CD4-positive, alpha-beta T cell (primary cell): ENCODE measurements around the gene PRX. TPM values are rescaled to one million over a fixed set of nuclear protein-coding genes. Genes with fewer than 3 reads are reported as not detected.

Source experiments
- ATAC-seq: fragments of 200-7000 bp; cut with Tn5 transposase; one replicate; pipeline ENCODE4 v1.10.0; 2022; ENCODE audit warnings: mild to moderate bottlenecking; ENCODE audit not compliant: poor library complexity
- CTCF ChIA-PET: fragments of 350-600 bp; sonication (Branson Sonifier 250); formaldehyde crosslinking; loops from one replicate; lab custom pipeline; 2021; ENCODE audit warnings: antibody characterized with exemption, inconsistent platforms; lab: Charles Lee
- POLR2A ChIA-PET: fragments of 350-600 bp; sonication (Branson Sonifier 250); formaldehyde crosslinking; loops from one replicate; lab custom pipeline; 2021; ENCODE audit warnings: antibody characterized with exemption, inconsistent platforms; lab: Charles Lee
- DNase-seq, 14 experiments: peaks; one replicate each; pipeline ENCODE4 v3.0.0-alpha.2; 2013 to 2020; ENCODE audit warnings: mixed read lengths in 2 of 14
- H3K27ac ChIP-seq, 2 donors: one replicate each; pipeline versions ENCODE4 v1.5.1 to v1.7.0; 2013; ENCODE audit warnings: low read length in 2 of 2, low read depth in 1 of 2, mild to moderate bottlenecking in 1 of 2
- H3K27me3 ChIP-seq, 2 experiments: 1 replicate in 1 of 2; 2 replicates in 1 of 2; pipeline versions ENCODE4 v1.6.1 to v1.7.0; 2013; ENCODE audit warnings: low read length in 2 of 2, control low read depth in 1 of 2, mild to moderate bottlenecking in 1 of 2, moderate library complexity in 1 of 2; ENCODE audit not compliant: insufficient read depth in 2 of 2, control insufficient read depth in 1 of 2
- H3K36me3 ChIP-seq: one replicate; pipeline ENCODE4 v1.6.1; 2013; ENCODE audit warnings: low read length, control low read depth; ENCODE audit not compliant: insufficient read depth
- H3K4me1 ChIP-seq: one replicate; pipeline ENCODE4 v1.6.1; 2013; ENCODE audit warnings: low read length, control low read depth; ENCODE audit not compliant: insufficient read depth
- H3K4me3 ChIP-seq: one replicate; pipeline ENCODE4 v1.5.1; 2013; ENCODE audit warnings: mild to moderate bottlenecking, low read length, moderate library complexity
- H3K9me3 ChIP-seq, 2 experiments: 1 replicate in 1 of 2; 2 replicates in 1 of 2; pipeline versions ENCODE4 v1.6.1 to v1.7.0; 2013; ENCODE audit warnings: low read length in 2 of 2, mild to moderate bottlenecking in 2 of 2, control low read depth in 1 of 2, moderate library complexity in 1 of 2; ENCODE audit not compliant: control insufficient read depth in 1 of 2, insufficient read depth in 1 of 2
- H3K27ac Mint-ChIP-seq: one replicate; pipeline ENCODE4 v1.8.0; 2020; ENCODE audit warnings: mixed read lengths
- H3K27me3 Mint-ChIP-seq: one replicate; pipeline ENCODE4 v1.8.0; 2021; ENCODE audit warnings: mixed read lengths
- H3K36me3 Mint-ChIP-seq: one replicate; pipeline ENCODE4 v1.8.0; 2021; ENCODE audit warnings: low read depth, mixed read lengths
- H3K4me1 Mint-ChIP-seq: one replicate; pipeline ENCODE4 v1.8.0; 2021; ENCODE audit warnings: low read depth, mixed read lengths
- H3K4me3 Mint-ChIP-seq: one replicate; pipeline ENCODE4 v1.8.0; 2020; ENCODE audit warnings: mild to moderate bottlenecking, mixed read lengths
- H3K9me3 Mint-ChIP-seq: one replicate; pipeline ENCODE4 v1.8.0; 2020; ENCODE audit warnings: mixed read lengths
- CTCF ChIP-seq: fragments of 200-600 bp; IDR thresholded peaks from one replicate; pipeline ENCODE4 v1.8.0; 2022; ENCODE audit warnings: antibody characterized with exemption, mild to moderate bottlenecking
- intact Hi-C, 2 experiments: fragments of 100-400 bp; cut with DNase I in 1 of 2; cut with micrococcal nuclease in 1 of 2; formaldehyde crosslinking; loops; one replicate each; pipeline versions ENCODE4 v1.15.1 to v1.9.0; 2023 to 2025; cut with DNase I, micrococcal nuclease
- polyA plus RNA-seq, 2 donors: library from polyadenylated mRNA; unstranded; fragments of 120-200 nt; gene quantifications; one replicate each; pipeline ENCODE4 v1.2.1, GENCODE V29; 2013
- total RNA-seq, 174 experiments: library from RNA in 2 of 174; stranded (reverse) in 2 of 174; gene quantifications; one replicate each; pipeline ENCODE4 v1.2.3 and lab custom pipeline; 2021 to 2026

The PRX gene
- 1 to 10 TPM; 1.5 TPM for total RNA-seq
- 2.4 TPM for polyA plus RNA-seq (2013, experiment 1 of 2)
- polyA plus RNA-seq (2013, experiment 2 of 2) = 2.2 TPM
- 1.4 to 16.0 (median 5.7) reads per million in 172 experiments for total RNA-seq (lab: John Stamatoyannopoulos, UW)

GRCh38 chr19:40413291-40413845, at the start of gene PRX:
Gene PRX (minus strand): TSS chr19:40413378. CDS start chr19:40407932, 5,446 bp downstream.
- Mint-ChIP-seq H3K27ac (no peak within 1 kb of the TSS), H3K27me3 (peaks cover 4% of the 10 kb centered on the region), H3K36me3 (no peaks in the 10 kb centered on the region), H3K9me3 (no peaks in the 10 kb centered on the region), H3K4me3 (no peak within 1 kb of the TSS), H3K4me1 (peaks cover 5% of the 10 kb centered on the region)
- Histone ChIP-seq H3K27ac (no peak within 1 kb of the TSS), H3K9me3 (no peaks in the 10 kb centered on the region), H3K36me3 (no peaks in the 10 kb centered on the region), H3K4me3 (no peak within 1 kb of the TSS), H3K27me3 (no peaks in the 10 kb centered on the region), H3K4me1 (peaks cover 9% of the 10 kb centered on the region)
- no peak for ATAC-seq
- POLR2A ChIA-PET = no interaction called here
- no peak for TF ChIP-seq CTCF
- no peak for DNase-seq
- CTCF ChIA-PET = no interaction called here
- intact Hi-C loops = no loop called here

- H3K27me3 ChIP-seq = no peaks in the 10 kb centered on the region
- H3K27ac Mint-ChIP-seq = no peak overlapping the region
- H3K9me3 ChIP-seq = no peaks in the 10 kb centered on the region
- H3K27me3 Mint-ChIP-seq = peaks cover 8% of the 10 kb centered on the region
- no peaks in the 10 kb centered on the region for H3K36me3 Mint-ChIP-seq
- H3K4me3 ChIP-seq = no peak overlapping the region
- peaks cover 29% of the 10 kb centered on the region for H3K4me1 Mint-ChIP-seq
- POLR2A ChIA-PET = interaction anchor here (0.7 kb wide), 1 partner anchor 18 kb away, joined by 3 read pairs; the partner anchor contains the start of gene SERTAD3
- H3K36me3 ChIP-seq = no peaks in the 10 kb centered on the region
- H3K9me3 Mint-ChIP-seq = no peaks in the 10 kb centered on the region
- no peak for ATAC-seq
- intact Hi-C loops = loop anchor here (10.0 kb wide), 2 partner anchors 57 to 293 kb away; partner anchors contain the start of genes ACTMAP (in 1 of the 2) and SNRPA (in 1 of the 2)
- peak in 2 of 14 experiments; percentile 35 to 42 for DNase-seq
- peaks cover 27% of the 10 kb centered on the region for H3K4me1 ChIP-seq
- CTCF ChIA-PET = interaction anchor here (0.7 to 0.9 kb wide), 2 partner anchors 86 to 173 kb away, joined by 3 read pairs; no protein-coding TSS in a partner anchor
- H3K27ac ChIP-seq = no peak overlapping the region
- no peak for TF ChIP-seq CTCF
- H3K4me3 Mint-ChIP-seq = no peak overlapping the region
Measured at GRCh38 chr19:40461669-40462221, 48.6 kb upstream of the PRX start.

GRCh38 chr19:40460185-40460584, 47.0 kb upstream of the PRX start:
- H3K36me3 ChIP-seq = no peaks in the 10 kb centered on the region
- H3K4me3 ChIP-seq = no peak overlapping the region
- DNase-seq = no peak
- no peak for ATAC-seq
- TF ChIP-seq CTCF = no peak
- Mint-ChIP-seq H3K4me1 (peaks cover 14% of the 10 kb centered on the region), H3K4me3 (no peak overlapping the region), H3K36me3 (no peaks in the 10 kb centered on the region), H3K27ac (no peak overlapping the region), H3K27me3 (no peaks in the 10 kb centered on the region), H3K9me3 (no peaks in the 10 kb centered on the region)
- intact Hi-C loops = loop anchor here (10.0 kb wide), 2 partner anchors 55 to 295 kb away; partner anchors contain the start of genes ACTMAP (in 1 of the 2) and SNRPA (in 1 of the 2)
- peaks cover 12% of the 10 kb centered on the region for H3K4me1 ChIP-seq
- ChIA-PET POLR2A (no interaction called here), CTCF (no interaction called here)
- no peaks in the 10 kb centered on the region for H3K9me3 ChIP-seq
- H3K27me3 ChIP-seq = no peaks in the 10 kb centered on the region
- H3K27ac ChIP-seq = no peak overlapping the region
